HepG2 (cell line): ENCODE measurements around the gene SLC7A10. TPM values are rescaled to one million over a fixed set of nuclear protein-coding genes. Genes with fewer than 3 reads are reported as not detected.

Experiments used
- ATAC-seq: fragments of 200-7000 bp; cut with Tn5 transposase; 3 replicates; pipeline ENCODE4 v1.9.1; 2020; ENCODE audit warnings: mild to moderate bottlenecking, moderate library complexity
- BruUV-seq: library from RNA; stranded (reverse); fragments of 400-500 nt; replicated peaks from 2 replicates; lab custom pipeline; 2021; lab: Mats Ljungman, UMichigan
- CTCF ChIA-PET: fragments of 300-600 bp; formaldehyde crosslinking; extraction: SDS; loops from one replicate; lab custom pipeline; 2021; ENCODE audit warnings: low total read pairs, inconsistent platforms, low intra/inter-chr PET ratio; lab: Yijun Ruan, JAX
- POLR2A ChIA-PET: fragments of 350-600 bp; sonication (Branson Sonifier 250); formaldehyde crosslinking; loops from one replicate; lab custom pipeline; 2020; ENCODE audit warnings: antibody characterized with exemption, inconsistent platforms; lab: Yijun Ruan, JAX
- DNase-seq: peaks from one replicate; pipeline ENCODE4 v3.0.0-alpha.2; 2015; ENCODE audit warnings: low spot score
- FAIRE-seq: peaks from 3 replicates; lab custom pipeline; 2011; peaks lifted over from hg19 to GRCh38; lab: Jason Lieb, UNC
- H2AFZ ChIP-seq: one replicate; pipeline ENCODE4 v1.6.1; 2011; ENCODE audit warnings: low read length, inconsistent platforms
- H3K27ac ChIP-seq: fragments of 300-600 bp; 3 replicates; pipeline ENCODE4 v1.8.0; 2011; ENCODE audit warnings: mixed run types, mild to moderate bottlenecking, mixed read lengths, low read length, inconsistent platforms; ENCODE audit not compliant: insufficient read depth; ENCODE audit errors: extremely low read length
- H3K27me3 ChIP-seq, 2 experiments: fragments of 200-600 bp in 1 of 2; 2 replicates in 1 of 2; 3 replicates in 1 of 2; pipeline versions ENCODE4 v1.6.0 to v1.8.0; 2011; ENCODE audit warnings: low read length in 2 of 2, mild to moderate bottlenecking in 2 of 2, moderate library complexity in 2 of 2, inconsistent platforms in 1 of 2; ENCODE audit not compliant: insufficient read depth in 2 of 2, control insufficient read depth in 1 of 2
- H3K36me3 ChIP-seq, 2 experiments: fragments of 200-600 bp in 1 of 2; replicated peaks in 1 of 2; 2 replicates in 1 of 2; 3 replicates in 1 of 2; pipeline versions ENCODE4 v1.5.1 to v1.8.0; 2011; ENCODE audit warnings: low read length in 2 of 2, inconsistent platforms in 1 of 2; ENCODE audit not compliant: insufficient read depth in 2 of 2, control insufficient read depth in 1 of 2
- H3K4me1 ChIP-seq: 2 replicates; pipeline ENCODE4 v1.5.1; 2012; ENCODE audit warnings: low read length, inconsistent platforms; ENCODE audit not compliant: insufficient read depth
- H3K4me2 ChIP-seq: 2 replicates; pipeline ENCODE4 v1.6.0; 2011; ENCODE audit warnings: low read depth, low read length, inconsistent platforms
- H3K4me3 ChIP-seq, 3 experiments: fragments of 200-600 bp in 1 of 3; sonication (generic), shearing (Covaris generic) in 1 of 3; replicated peaks in 1 of 3; 2 replicates each; pipeline ENCODE4 v1.5.1; 2011 to 2016; ENCODE audit warnings: low read length in 3 of 3, inconsistent platforms in 2 of 3, low read depth in 2 of 3, mild to moderate bottlenecking in 2 of 3, control low read depth in 1 of 3, mixed read lengths in 1 of 3; ENCODE audit not compliant: insufficient read depth in 1 of 3
- H3K79me2 ChIP-seq: one replicate; pipeline ENCODE4 v1.6.1; 2011; ENCODE audit warnings: low read length, inconsistent platforms; ENCODE audit not compliant: insufficient read depth
- H3K9ac ChIP-seq: 2 replicates; pipeline ENCODE4 v1.6.0; 2011; ENCODE audit warnings: mild to moderate bottlenecking, low read depth, low read length, inconsistent platforms; ENCODE audit not compliant: insufficient read depth
- H3K9me3 ChIP-seq: 2 replicates; pipeline ENCODE4 v1.5.1; 2012; ENCODE audit warnings: mild to moderate bottlenecking, low read length
- H4K20me1 ChIP-seq: 2 replicates; pipeline ENCODE4 v1.6.0; 2011; ENCODE audit warnings: inconsistent platforms, mild to moderate bottlenecking, low read length, moderate library complexity; ENCODE audit not compliant: insufficient read depth
- BCLAF1 ChIP-seq: fragments of 450-650 bp; IDR thresholded peaks from 2 replicates; pipeline ENCODE4 v1.6.1; 2017; ENCODE audit warnings: mild to moderate bottlenecking
- DRAP1 ChIP-seq: IDR thresholded peaks from 2 replicates; pipeline ENCODE4 v1.6.1; 2016; ENCODE audit warnings: missing genetic modification reagents, missing compliant biosample characterization
- IKZF1 ChIP-seq: fragments of 450-650 bp; IDR thresholded peaks from 2 replicates; pipeline ENCODE4 v1.7.1; 2016
- SMAD3 ChIP-seq: sonication (generic); formaldehyde crosslinking; IDR thresholded peaks from 2 replicates; pipeline ENCODE4 v1.4.0; 2020; ENCODE audit warnings: missing genetic modification reagents
- TOE1 ChIP-seq: sonication (generic); formaldehyde crosslinking; IDR thresholded peaks from 2 replicates; pipeline ENCODE4 v1.4.0; 2020; ENCODE audit warnings: mild to moderate bottlenecking, missing genetic modification reagents
- ZNF431 ChIP-seq: sonication (generic); formaldehyde crosslinking; IDR thresholded peaks from 2 replicates; pipeline ENCODE4 v1.9.0; 2022; ENCODE audit warnings: missing genetic modification reagents, low read depth, mild to moderate bottlenecking, borderline replicate concordance
- WGBS: methylation state at CpG from one replicate; pipeline ENCODE4 v1.1.6; 2017; ENCODE audit warnings: low lambda C conversion rate; 5-methylcytosine and 5-hydroxymethylcytosine counted together
- in situ Hi-C: cut with HindIII; loops from 2 replicates; pipeline ENCODE4 v1.10.0; 2017; ENCODE audit warnings: low pct_unique_long_range_greater_than_20kb; ENCODE audit not compliant: extremely low pct_ligation_motif_present
- intact Hi-C: fragments of 100-400 bp; cut with micrococcal nuclease; formaldehyde crosslinking; loops from one replicate; pipeline ENCODE4 v1.10.0; 2022; ENCODE audit not compliant: unreplicated experiment
- polyA plus RNA-seq, 8 experiments: library from polyadenylated mRNA; depleted of rRNA in 3 of 8; stranded (reverse) in 7 of 8; unstranded in 1 of 8; fragments of >200 nt; fragmentation: Illumina TruSeq in 4 of 8; extraction: Trizol in 4 of 8; gene quantifications; 2 replicates each; pipeline versions ENCODE4 v1.2.1 to v1.2.3, GENCODE V29; 2011 to 2016; ENCODE audit warnings: low read depth in 4 of 8, missing spikeins in 1 of 8, mixed read lengths in 1 of 8; ENCODE audit not compliant: insufficient read depth in 1 of 8
- total RNA-seq, 5 experiments: library from RNA; depleted of rRNA; stranded (reverse); fragments of >200 nt; fragmentation: Illumina TruSeq; extraction: Trizol; gene quantifications; 2 replicates each; pipeline ENCODE4 v1.2.3, GENCODE V29; 2016; ENCODE audit warnings: low read depth in 1 of 5
- TF ChIP-seq, protein P1 (sequence below): sonication (generic); formaldehyde crosslinking; IDR thresholded peaks from 2 replicates; pipeline ENCODE4 v1.4.0; 2020; ENCODE audit warnings: mild to moderate bottlenecking, missing genetic modification reagents

SLC7A10 gene
- total and polyA plus RNA-seq, 2 of the 13 experiments (the other 11 are each of a cell fraction or from before 2014, with no cell fraction given): 1.1 to 2.2 TPM

DNA sequence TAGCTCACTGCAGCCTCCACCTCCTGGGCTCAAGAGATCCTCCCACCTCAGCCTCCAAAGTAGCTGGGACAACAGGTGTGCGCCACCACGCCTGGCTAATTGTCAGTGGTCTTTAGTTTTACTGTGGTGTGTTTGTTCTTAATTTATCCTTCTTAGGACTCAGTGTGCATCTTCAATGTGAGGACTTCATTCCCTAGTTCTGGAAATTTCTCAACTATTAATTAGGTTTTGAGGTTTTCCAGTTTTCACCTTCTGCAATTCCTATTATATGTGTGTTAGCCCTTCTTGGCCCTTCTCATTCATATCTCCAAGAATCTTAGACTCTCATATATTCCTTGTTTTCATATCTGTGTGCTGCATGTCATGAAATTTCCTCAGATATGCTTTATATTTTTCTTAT lies 32.2 kb upstream of the SLC7A10 start:
- ATAC-seq: no peak
- 100% methylated on average over 2 of the region's 2 CpGs for WGBS
- no peak overlapping the region for H2AFZ ChIP-seq
- TF ChIP-seq DRAP1 (CRISPR knock-in tag): no peak
- TF ChIP-seq TOE1 (CRISPR knock-in tag): no peak
- TF ChIP-seq ZNF431 (CRISPR knock-in tag): no peak
- no peak for TF ChIP-seq SMAD3 (CRISPR knock-in tag)
- TF ChIP-seq IKZF1: no peak
- TF ChIP-seq BCLAF1: no peak
- TF ChIP-seq, protein P1, sequence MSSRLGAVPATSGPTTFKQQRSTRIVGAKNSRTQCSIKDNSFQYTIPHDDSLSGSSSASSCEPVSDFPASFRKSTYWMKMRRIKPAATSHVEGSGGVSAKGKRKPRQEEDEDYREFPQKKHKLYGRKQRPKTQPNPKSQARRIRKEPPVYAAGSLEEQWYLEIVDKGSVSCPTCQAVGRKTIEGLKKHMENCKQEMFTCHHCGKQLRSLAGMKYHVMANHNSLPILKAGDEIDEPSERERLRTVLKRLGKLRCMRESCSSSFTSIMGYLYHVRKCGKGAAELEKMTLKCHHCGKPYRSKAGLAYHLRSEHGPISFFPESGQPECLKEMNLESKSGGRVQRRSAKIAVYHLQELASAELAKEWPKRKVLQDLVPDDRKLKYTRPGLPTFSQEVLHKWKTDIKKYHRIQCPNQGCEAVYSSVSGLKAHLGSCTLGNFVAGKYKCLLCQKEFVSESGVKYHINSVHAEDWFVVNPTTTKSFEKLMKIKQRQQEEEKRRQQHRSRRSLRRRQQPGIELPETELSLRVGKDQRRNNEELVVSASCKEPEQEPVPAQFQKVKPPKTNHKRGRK (CRISPR knock-in tag): no peak
- H3K27me3 ChIP-seq: peaks cover 9 to 30% of the 10 kb centered on the region in 2 experiments; a peak in 4 of 5 replicates
- H3K36me3 ChIP-seq: no peaks in the 10 kb centered on the region
- no peak for FAIRE-seq
- ChIA-PET CTCF (no interaction called here), POLR2A (interaction anchor here (0.9 to 2.4 kb wide), 2 partner anchors 9 to 37 kb away, joined by 3 to 7 read pairs; no protein-coding TSS in a partner anchor)
- peaks cover 43% of the 10 kb centered on the region for H3K4me1 ChIP-seq
- H3K4me2 ChIP-seq: no peak overlapping the region
- no TSS peak for BruUV-seq
- H4K20me1 ChIP-seq: no peaks in the 10 kb centered on the region
- H3K79me2 ChIP-seq: no peaks in the 10 kb centered on the region
- H3K9ac ChIP-seq: no peak overlapping the region
- H3K9me3 ChIP-seq: peaks cover 5% of the 10 kb centered on the region
- DNase-seq: no peak
- no peak overlapping the region for H3K4me3 ChIP-seq
- intact Hi-C loops: no loop called here
- H3K27ac ChIP-seq: no peak overlapping the region
- in situ Hi-C loops: no loop called here
